HG03060 (cell line): ENCODE data around the gene GMDS.

Experiments used
- ATAC-seq: cut with Tn5 transposase; IDR thresholded peaks from one replicate; pipeline ENCODE4 v1.9.1; 2021; ENCODE audit warnings: low read depth, moderate number of reproducible peaks; ENCODE audit not compliant: unreplicated experiment

GMDS gene

GRCh38 chr6:1576711-1577110 lies 668.7 kb downstream of the GMDS start:
- ATAC-seq: no peak

- no peak for ATAC-seq
These were observed 669.2 kb downstream of the GMDS start for GRCh38 chr6:1576166-1576565.

DNA sequence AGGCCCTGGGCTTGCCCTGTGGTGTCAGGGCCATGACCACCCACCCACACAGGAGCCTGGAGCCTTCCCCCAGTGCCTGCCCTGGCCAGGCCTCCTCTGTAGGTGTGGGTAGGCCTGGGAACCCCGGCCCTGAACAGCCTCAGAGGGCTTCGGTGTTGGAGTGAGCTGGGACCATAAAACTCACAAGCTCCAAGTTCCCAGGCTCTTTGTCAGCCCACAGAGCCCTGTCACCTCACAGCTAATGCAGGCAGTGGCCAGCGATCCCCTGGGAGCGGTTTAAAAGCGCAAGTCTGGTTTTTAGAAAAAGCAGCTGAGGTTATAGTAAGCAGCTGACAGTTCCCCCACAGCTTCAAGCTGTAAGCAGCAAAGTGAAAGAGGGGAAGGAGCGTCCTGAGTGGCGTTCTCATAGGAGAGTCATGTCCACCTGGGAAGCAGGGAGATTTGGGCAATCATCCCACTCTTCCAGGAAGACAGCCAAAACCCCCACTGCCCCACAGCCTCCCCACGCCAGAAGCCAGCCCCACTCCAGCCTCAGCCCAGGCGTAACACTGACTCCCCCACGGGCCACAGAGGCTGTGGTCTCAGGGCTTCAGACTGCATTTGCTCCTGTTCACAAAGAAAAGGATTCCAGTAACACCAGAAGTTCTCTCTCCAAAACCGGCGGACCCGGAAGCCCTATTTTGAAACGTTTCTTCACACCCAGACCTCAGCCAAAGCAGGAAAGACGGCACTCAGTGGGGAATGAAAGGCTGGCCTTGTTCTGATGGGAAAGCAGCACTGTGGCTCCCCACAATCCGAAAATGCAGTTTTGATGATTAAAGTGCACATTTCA lies 670.0 kb downstream of the GMDS start:
- ATAC-seq: no peak

DNA sequence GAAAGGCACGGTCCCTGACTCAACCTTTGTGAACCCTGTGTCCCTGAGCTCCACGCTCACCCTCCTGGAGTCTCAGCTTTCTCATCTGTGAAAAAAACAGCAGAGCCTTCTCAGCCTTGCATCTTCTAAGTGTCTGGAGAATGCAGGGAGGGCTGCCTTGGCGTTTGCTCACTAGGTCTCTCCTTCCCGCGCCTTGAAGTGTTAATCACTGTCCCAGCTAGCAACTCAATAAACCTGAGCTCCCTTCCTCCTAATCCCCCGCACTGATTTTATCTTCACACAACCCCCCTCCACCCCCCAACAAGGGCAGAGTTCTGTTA lies 670.6 kb downstream of the GMDS start:
- ATAC-seq: no peak

GRCh38 chr6:1574083-1574761 lies 671.2 kb downstream of the GMDS start:
- ATAC-seq: no peak
